WTC11 (cell line): ENCODE measurements around the gene PHLDB3. TPM values are rescaled to one million over a fixed set of nuclear protein-coding genes. Genes with fewer than 3 reads are reported as not detected.

Experiments used
- ATAC-seq: fragments of 200-7000 bp; cut with Tn5 transposase; 2 replicates; pipeline ENCODE4 v1.10.0; 2021; ENCODE audit warnings: mild to moderate bottlenecking, moderate library complexity
- CTCF ChIA-PET: fragments of 300-600 bp; sonication (Branson Sonifier 250); formaldehyde crosslinking; loops from one replicate; lab custom pipeline; 2021; ENCODE audit warnings: antibody characterized with exemption; lab: Charles Lee
- POLR2A ChIA-PET: fragments of 350-600 bp; sonication (Branson Sonifier 250); formaldehyde crosslinking; loops from one replicate; lab custom pipeline; 2021; ENCODE audit warnings: antibody characterized with exemption; lab: Charles Lee
- DNase-seq: peaks from one replicate; pipeline ENCODE4 v3.0.0; 2021; ENCODE audit warnings: low spot score
- H3K27ac Mint-ChIP-seq: 2 replicates; pipeline ENCODE4 v1.8.0; 2021; ENCODE audit warnings: mixed read lengths
- H3K27me3 Mint-ChIP-seq: 2 replicates; pipeline ENCODE4 v1.8.0; 2021; ENCODE audit warnings: low read depth, mild to moderate bottlenecking, moderate library complexity, mixed read lengths
- H3K36me3 Mint-ChIP-seq: 2 replicates; pipeline ENCODE4 v1.8.0; 2021; ENCODE audit warnings: mixed read lengths
- H3K4me1 Mint-ChIP-seq: 2 replicates; pipeline ENCODE4 v1.8.0; 2022; ENCODE audit warnings: mixed read lengths
- H3K4me3 Mint-ChIP-seq: 2 replicates; pipeline ENCODE4 v1.8.0; 2021; ENCODE audit warnings: mild to moderate bottlenecking, moderate library complexity, mixed read lengths
- H3K9me3 Mint-ChIP-seq: 2 replicates; pipeline ENCODE4 v1.8.0; 2021; ENCODE audit warnings: mixed read lengths
- AFF4 ChIP-seq: sonication (generic); formaldehyde crosslinking; IDR thresholded peaks from 2 replicates; pipeline ENCODE4 v1.8.1; 2023; ENCODE audit warnings: mild to moderate bottlenecking, missing genetic modification reagents, borderline replicate concordance
- ATF3 ChIP-seq: sonication (generic); formaldehyde crosslinking; conservative IDR thresholded peaks from 2 replicates; pipeline ENCODE4 v1.8.1; 2022; ENCODE audit warnings: mild to moderate bottlenecking, missing genetic modification reagents
- CDX4 ChIP-seq: fragments of 250-450 bp; sonication (Bioruptor Pico); IDR thresholded peaks from 2 replicates; pipeline ENCODE4 v1.9.0; 2021; ENCODE audit warnings: moderate library complexity, mild to moderate bottlenecking, inconsistent platforms, borderline replicate concordance
- E2F5 ChIP-seq: sonication (generic); formaldehyde crosslinking; IDR thresholded peaks from 2 replicates; pipeline ENCODE4 v1.8.1; 2022; ENCODE audit warnings: mild to moderate bottlenecking, moderate library complexity, missing genetic modification reagents
- EMX1 ChIP-seq: fragments of 250-450 bp; sonication (Bioruptor Pico); IDR thresholded peaks from 2 replicates; pipeline ENCODE4 v1.8.0; 2021; ENCODE audit warnings: mild to moderate bottlenecking
- GABPB1 ChIP-seq: sonication (generic); formaldehyde crosslinking; IDR thresholded peaks from 2 replicates; pipeline ENCODE4 v1.8.1; 2023; ENCODE audit warnings: mild to moderate bottlenecking, missing genetic modification reagents
- GTF2I ChIP-seq: fragments of 250-450 bp; sonication (Bioruptor Pico); conservative IDR thresholded peaks from 2 replicates; pipeline ENCODE4 v1.4.0; 2021; ENCODE audit warnings: mild to moderate bottlenecking
- IRF2 ChIP-seq: sonication (generic); formaldehyde crosslinking; IDR thresholded peaks from 2 replicates; pipeline ENCODE4 v1.8.0; 2022; ENCODE audit warnings: low read depth, missing genetic modification reagents, borderline replicate concordance
- JAZF1 ChIP-seq: fragments of 250-450 bp; sonication (Bioruptor Pico); IDR thresholded peaks from 2 replicates; pipeline ENCODE4 v1.9.0; 2021; ENCODE audit warnings: moderate library complexity, mild to moderate bottlenecking, inconsistent platforms
- JUN ChIP-seq: sonication (generic); formaldehyde crosslinking; IDR thresholded peaks from 2 replicates; pipeline ENCODE4 v1.8.0; 2023; ENCODE audit warnings: mild to moderate bottlenecking, missing genetic modification reagents
- MXD4 ChIP-seq: fragments of 250-450 bp; sonication (Bioruptor Pico); IDR thresholded peaks from 2 replicates; pipeline ENCODE4 v1.8.0; 2021; ENCODE audit warnings: mild to moderate bottlenecking, moderate library complexity, borderline replicate concordance
- MYBL2 ChIP-seq: sonication (generic); formaldehyde crosslinking; IDR thresholded peaks from 2 replicates; pipeline ENCODE4 v1.8.1; 2023; ENCODE audit warnings: mild to moderate bottlenecking, moderate library complexity, missing genetic modification reagents
- NFE2L1 ChIP-seq: sonication (generic); formaldehyde crosslinking; IDR thresholded peaks from 2 replicates; pipeline ENCODE4 v1.8.1; 2023; ENCODE audit warnings: missing genetic modification reagents
- RORB ChIP-seq: fragments of 250-450 bp; sonication (Bioruptor Pico); IDR thresholded peaks from 2 replicates; pipeline ENCODE4 v1.9.0; 2021; ENCODE audit warnings: mild to moderate bottlenecking
- SP1 ChIP-seq: sonication (generic); formaldehyde crosslinking; conservative IDR thresholded peaks from 2 replicates; pipeline ENCODE4 v1.8.1; 2022; ENCODE audit warnings: missing genetic modification reagents
- USF1 ChIP-seq: sonication (generic); formaldehyde crosslinking; IDR thresholded peaks from 2 replicates; pipeline ENCODE4 v1.8.0; 2022; ENCODE audit warnings: mild to moderate bottlenecking, missing genetic modification reagents
- ZSCAN18 ChIP-seq: fragments of 250-450 bp; sonication (Bioruptor Pico); IDR thresholded peaks from 2 replicates; pipeline ENCODE4 v2.1.2; 2022; ENCODE audit warnings: mild to moderate bottlenecking, moderate library complexity
- total RNA-seq: library from RNA; stranded (reverse); gene quantifications from 3 replicates; pipeline ENCODE4 v1.2.3, GENCODE V29; 2021

The PHLDB3 gene
- total RNA-seq, 1 experiment from 2014 or later = 14.6 TPM

- Mint-ChIP-seq H3K9me3 (no peaks in the 10 kb centered on the region), H3K36me3 (no peaks in the 10 kb centered on the region), H3K4me3 (no peak overlapping the region), H3K4me1 (no peaks in the 10 kb centered on the region), H3K27me3 (no peaks in the 10 kb centered on the region; the same call in 1 of the 2 replicates), H3K27ac (no peak overlapping the region)
- POLR2A ChIA-PET = interaction anchor here (0.6 kb wide), 1 partner anchor 84 kb away, joined by 4 read pairs; no protein-coding TSS in a partner anchor
- CTCF ChIA-PET = interaction anchor here (1.9 to 2.1 kb wide), 2 partner anchors 11 to 13 kb away, joined by 5 to 8 read pairs; no protein-coding TSS in a partner anchor
- TF ChIP-seq E2F5 (CRISPR knock-in tag) = no peak
- no peak for DNase-seq
- no peak for ATAC-seq
Measured at GRCh38 chr19:43490759-43491158, 13.8 kb downstream of the PHLDB3 start.

GRCh38 chr19:43489979-43490599 is 14.5 kb downstream of the PHLDB3 start:
- H3K36me3 Mint-ChIP-seq = no peaks in the 10 kb centered on the region
- no peak overlapping the region for H3K27ac Mint-ChIP-seq
- DNase-seq (no peak), ATAC-seq (no peak)
- ChIA-PET POLR2A (no interaction called here), CTCF (interaction anchor here (1.9 to 2.1 kb wide), 2 partner anchors 12 to 14 kb away, joined by 5 to 8 read pairs; no protein-coding TSS in a partner anchor)
- H3K9me3 Mint-ChIP-seq = no peaks in the 10 kb centered on the region
- TF ChIP-seq EMX1 (CRISPR knock-in tag) (no peak), SP1 (no peak), MXD4 (CRISPR knock-in tag) (no peak), CDX4 (CRISPR knock-in tag) (no peak), GTF2I (CRISPR knock-in tag) (no peak), JAZF1 (CRISPR knock-in tag) (no peak), JUN (CRISPR knock-in tag) (no peak), RORB (no peak), ZSCAN18 (CRISPR knock-in tag) (no peak), GABPB1 (CRISPR knock-in tag) (no peak), NFE2L1 (CRISPR knock-in tag) (no peak), ATF3 (no peak), AFF4 (CRISPR knock-in tag) (no peak), IRF2 (CRISPR knock-in tag) (no peak), MYBL2 (CRISPR knock-in tag) (no peak), USF1 (no peak)
- no peak overlapping the region for H3K4me3 Mint-ChIP-seq
- no peaks in the 10 kb centered on the region for H3K4me1 Mint-ChIP-seq
- H3K27me3 Mint-ChIP-seq = no peaks in the 10 kb centered on the region; the same call in 1 of the 2 replicates
